ENCODE data around the gene CCRL2.

CCRL2 gene

GRCh38 chr3:46361408-46362283 is 45.4 kb upstream of the CCRL2 start:
- TF ChIP-seq, protein P1, sequence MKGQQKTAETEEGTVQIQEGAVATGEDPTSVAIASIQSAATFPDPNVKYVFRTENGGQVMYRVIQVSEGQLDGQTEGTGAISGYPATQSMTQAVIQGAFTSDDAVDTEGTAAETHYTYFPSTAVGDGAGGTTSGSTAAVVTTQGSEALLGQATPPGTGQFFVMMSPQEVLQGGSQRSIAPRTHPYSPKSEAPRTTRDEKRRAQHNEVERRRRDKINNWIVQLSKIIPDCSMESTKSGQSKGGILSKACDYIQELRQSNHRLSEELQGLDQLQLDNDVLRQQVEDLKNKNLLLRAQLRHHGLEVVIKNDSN (IDR thresholded peaks at IDR 0.05): no peak
- TF ChIP-seq CEBPB (IDR thresholded peaks at IDR 0.05): peak; percentile 46

DNA sequence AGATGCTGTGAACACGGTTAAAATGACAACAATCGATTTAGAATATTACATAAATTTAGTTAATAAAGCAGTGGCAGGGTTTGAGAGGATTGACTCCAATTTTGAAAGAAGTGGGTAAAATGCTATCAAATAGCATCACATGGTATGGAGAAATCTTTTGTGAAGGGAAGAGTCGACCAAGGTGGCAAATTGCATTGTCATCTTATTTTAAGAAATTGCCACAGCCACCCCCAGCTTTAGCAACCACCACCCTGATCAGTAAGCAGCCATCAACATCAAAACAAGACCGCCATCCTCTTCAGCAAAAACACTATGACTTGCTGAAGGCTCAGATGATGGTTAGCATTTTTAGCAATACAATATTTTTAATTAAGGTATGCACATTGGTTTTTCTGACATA is 42.0 kb upstream of the CCRL2 start:
- no peak for TF ChIP-seq EP300 (IDR thresholded peaks at IDR 0.05; ENCODE audit: borderline replicate concordance)
- no peak for TF ChIP-seq MAX (IDR thresholded peaks at IDR 0.05)
- TF ChIP-seq TCF12 (IDR thresholded peaks at IDR 0.05; ENCODE audit: low read depth): no peak
- TF ChIP-seq CREB1 (IDR thresholded peaks at IDR 0.05; ENCODE audit: low read depth): no peak
- TF ChIP-seq, protein P1 (IDR thresholded peaks at IDR 0.05): no peak
- no peak for TF ChIP-seq RAD21 (IDR thresholded peaks at IDR 0.05; ENCODE audit: low read depth)
- no peak for TF ChIP-seq TAF1 (IDR thresholded peaks at IDR 0.05; ENCODE audit: low read depth)
- no peak for TF ChIP-seq ZBTB7A (IDR thresholded peaks at IDR 0.05; ENCODE audit: low read depth)
- TF ChIP-seq FOXM1 (IDR thresholded peaks at IDR 0.05; ENCODE audit: borderline replicate concordance, low read depth): no peak
- no peak for TF ChIP-seq NFIC (IDR thresholded peaks at IDR 0.05)
- no peak for TF ChIP-seq YY1 (IDR thresholded peaks at IDR 0.05; ENCODE audit: low read depth)
- TF ChIP-seq TEAD4 (IDR thresholded peaks at IDR 0.05): no peak
- TF ChIP-seq, protein P2, sequence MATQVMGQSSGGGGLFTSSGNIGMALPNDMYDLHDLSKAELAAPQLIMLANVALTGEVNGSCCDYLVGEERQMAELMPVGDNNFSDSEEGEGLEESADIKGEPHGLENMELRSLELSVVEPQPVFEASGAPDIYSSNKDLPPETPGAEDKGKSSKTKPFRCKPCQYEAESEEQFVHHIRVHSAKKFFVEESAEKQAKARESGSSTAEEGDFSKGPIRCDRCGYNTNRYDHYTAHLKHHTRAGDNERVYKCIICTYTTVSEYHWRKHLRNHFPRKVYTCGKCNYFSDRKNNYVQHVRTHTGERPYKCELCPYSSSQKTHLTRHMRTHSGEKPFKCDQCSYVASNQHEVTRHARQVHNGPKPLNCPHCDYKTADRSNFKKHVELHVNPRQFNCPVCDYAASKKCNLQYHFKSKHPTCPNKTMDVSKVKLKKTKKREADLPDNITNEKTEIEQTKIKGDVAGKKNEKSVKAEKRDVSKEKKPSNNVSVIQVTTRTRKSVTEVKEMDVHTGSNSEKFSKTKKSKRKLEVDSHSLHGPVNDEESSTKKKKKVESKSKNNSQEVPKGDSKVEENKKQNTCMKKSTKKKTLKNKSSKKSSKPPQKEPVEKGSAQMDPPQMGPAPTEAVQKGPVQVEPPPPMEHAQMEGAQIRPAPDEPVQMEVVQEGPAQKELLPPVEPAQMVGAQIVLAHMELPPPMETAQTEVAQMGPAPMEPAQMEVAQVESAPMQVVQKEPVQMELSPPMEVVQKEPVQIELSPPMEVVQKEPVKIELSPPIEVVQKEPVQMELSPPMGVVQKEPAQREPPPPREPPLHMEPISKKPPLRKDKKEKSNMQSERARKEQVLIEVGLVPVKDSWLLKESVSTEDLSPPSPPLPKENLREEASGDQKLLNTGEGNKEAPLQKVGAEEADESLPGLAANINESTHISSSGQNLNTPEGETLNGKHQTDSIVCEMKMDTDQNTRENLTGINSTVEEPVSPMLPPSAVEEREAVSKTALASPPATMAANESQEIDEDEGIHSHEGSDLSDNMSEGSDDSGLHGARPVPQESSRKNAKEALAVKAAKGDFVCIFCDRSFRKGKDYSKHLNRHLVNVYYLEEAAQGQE (IDR thresholded peaks at IDR 0.05; ENCODE audit: low read depth): no peak
- no peak for TF ChIP-seq CEBPB (IDR thresholded peaks at IDR 0.05)
- no peak for TF ChIP-seq EGR1 (IDR thresholded peaks at IDR 0.05)

- TF ChIP-seq CREB1 (IDR thresholded peaks at IDR 0.05; ENCODE audit: low read depth) (no peak), RAD21 (IDR thresholded peaks at IDR 0.05; ENCODE audit: low read depth) (no peak), NFIC (IDR thresholded peaks at IDR 0.05) (no peak)
Measured at GRCh38 chr3:46365737-46366524, 41.1 kb upstream of the CCRL2 start.

DNA sequence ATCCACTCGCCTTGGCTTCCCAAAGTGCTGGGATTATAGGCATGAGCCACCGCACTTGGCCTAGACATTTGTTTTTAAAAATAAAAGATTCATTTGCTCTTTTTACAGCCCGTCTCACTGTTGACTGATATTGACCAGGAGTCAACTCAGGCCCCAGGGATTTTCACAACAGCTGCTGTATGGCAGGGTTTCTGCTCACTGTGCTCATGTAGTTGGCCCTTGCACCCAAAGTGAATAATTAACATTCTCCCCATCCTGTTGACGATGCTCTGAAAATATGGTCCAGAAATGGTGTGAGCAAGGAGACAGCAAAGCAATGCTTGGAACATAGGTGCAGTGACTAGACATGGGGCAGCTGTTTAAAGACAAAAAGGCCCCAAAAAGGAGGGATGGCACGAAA is 39.2 kb upstream of the CCRL2 start:
- no peak for TF ChIP-seq MAX (IDR thresholded peaks at IDR 0.05)
- no peak for TF ChIP-seq TAF1 (IDR thresholded peaks at IDR 0.05; ENCODE audit: low read depth)
- no peak for TF ChIP-seq ZBTB7A (IDR thresholded peaks at IDR 0.05; ENCODE audit: low read depth)
- TF ChIP-seq YY1 (IDR thresholded peaks at IDR 0.05; ENCODE audit: low read depth): no peak

DNA sequence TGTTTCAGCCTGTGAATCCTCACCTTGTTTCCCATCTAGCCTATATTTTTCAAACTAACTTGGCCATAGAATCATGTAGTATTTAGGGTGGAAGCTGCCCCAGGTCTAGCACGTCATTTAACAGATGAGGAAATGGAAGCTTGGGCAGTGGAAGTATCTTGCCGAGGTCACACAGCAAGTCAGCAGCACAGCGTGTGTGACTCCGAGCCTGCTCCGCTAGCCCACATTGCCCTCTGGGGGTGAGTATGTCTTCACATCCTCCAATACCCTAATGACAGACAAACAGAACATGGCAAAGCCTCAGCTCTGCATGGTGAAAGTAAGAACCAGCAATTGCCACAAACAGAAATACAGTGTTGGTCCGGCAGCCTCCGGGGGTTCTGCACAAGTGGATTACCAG is 38.5 kb upstream of the CCRL2 start:
- TF ChIP-seq CREB1 (IDR thresholded peaks at IDR 0.05; ENCODE audit: low read depth) (no peak), RAD21 (IDR thresholded peaks at IDR 0.05; ENCODE audit: low read depth) (peak; percentile 40), FOXM1 (IDR thresholded peaks at IDR 0.05; ENCODE audit: borderline replicate concordance, low read depth) (no peak), ZBTB7A (IDR thresholded peaks at IDR 0.05; ENCODE audit: low read depth) (no peak), TEAD4 (IDR thresholded peaks at IDR 0.05) (no peak), NFIC (IDR thresholded peaks at IDR 0.05) (no peak)
- TF ChIP-seq, protein P1 (IDR thresholded peaks at IDR 0.05): no peak
- TF ChIP-seq, protein P2 (IDR thresholded peaks at IDR 0.05; ENCODE audit: low read depth): no peak

DNA sequence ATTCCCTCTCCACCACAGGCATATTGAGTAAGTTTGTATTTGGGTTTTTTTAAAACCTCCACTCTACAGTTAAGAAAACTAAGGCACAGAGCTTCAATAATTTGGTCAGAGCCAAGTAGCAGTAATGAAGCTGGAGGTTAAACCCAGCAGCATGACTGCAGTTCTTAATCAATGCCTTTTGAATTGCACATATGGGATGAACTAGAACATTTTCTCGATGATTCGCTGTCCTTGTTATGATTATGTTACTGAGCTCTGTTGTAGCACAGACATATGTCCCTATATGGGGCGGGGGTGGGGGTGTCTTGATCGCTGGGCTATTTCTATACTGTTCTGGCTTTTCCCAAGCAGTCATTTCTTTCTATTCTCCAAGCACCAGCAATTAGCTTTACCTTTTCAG is 37.9 kb upstream of the CCRL2 start:
- TF ChIP-seq TEAD4 (IDR thresholded peaks at IDR 0.05) (no peak), RAD21 (IDR thresholded peaks at IDR 0.05; ENCODE audit: low read depth) (no peak), EP300 (IDR thresholded peaks at IDR 0.05; ENCODE audit: borderline replicate concordance) (no peak), CEBPB (IDR thresholded peaks at IDR 0.05) (no peak), ZBTB7A (IDR thresholded peaks at IDR 0.05; ENCODE audit: low read depth) (no peak), CREB1 (IDR thresholded peaks at IDR 0.05; ENCODE audit: low read depth) (no peak), YY1 (IDR thresholded peaks at IDR 0.05; ENCODE audit: low read depth) (no peak), FOXM1 (IDR thresholded peaks at IDR 0.05; ENCODE audit: borderline replicate concordance, low read depth) (no peak), TCF12 (IDR thresholded peaks at IDR 0.05; ENCODE audit: low read depth) (no peak), MAX (IDR thresholded peaks at IDR 0.05) (no peak), NFIC (IDR thresholded peaks at IDR 0.05) (no peak), TAF1 (IDR thresholded peaks at IDR 0.05; ENCODE audit: low read depth) (no peak)
- TF ChIP-seq, protein P2 (IDR thresholded peaks at IDR 0.05; ENCODE audit: low read depth): no peak
- TF ChIP-seq, protein P1 (IDR thresholded peaks at IDR 0.05): no peak

All from Ishikawa (cell line).